Measurements from ENCODE around the gene MEA1. TPM values are rescaled to one million over a fixed set of nuclear protein-coding genes. Genes with fewer than 3 reads are reported as not detected.

MEA1 gene
- total and polyA plus RNA-seq, 12 donors, result 54.6 to 142 (median 76.3) TPM

- H3K9me3 ChIP-seq (replicated peaks in 1 of 3), result no peaks in the 10 kb centered on the region
- intact Hi-C loops (cut with DNase I), result no loop called here
- no peak overlapping the region for H3K27ac ChIP-seq
- no peak for TF ChIP-seq POLR2A (IDR thresholded peaks at IDR 0.05)
- TF ChIP-seq, protein P1, sequence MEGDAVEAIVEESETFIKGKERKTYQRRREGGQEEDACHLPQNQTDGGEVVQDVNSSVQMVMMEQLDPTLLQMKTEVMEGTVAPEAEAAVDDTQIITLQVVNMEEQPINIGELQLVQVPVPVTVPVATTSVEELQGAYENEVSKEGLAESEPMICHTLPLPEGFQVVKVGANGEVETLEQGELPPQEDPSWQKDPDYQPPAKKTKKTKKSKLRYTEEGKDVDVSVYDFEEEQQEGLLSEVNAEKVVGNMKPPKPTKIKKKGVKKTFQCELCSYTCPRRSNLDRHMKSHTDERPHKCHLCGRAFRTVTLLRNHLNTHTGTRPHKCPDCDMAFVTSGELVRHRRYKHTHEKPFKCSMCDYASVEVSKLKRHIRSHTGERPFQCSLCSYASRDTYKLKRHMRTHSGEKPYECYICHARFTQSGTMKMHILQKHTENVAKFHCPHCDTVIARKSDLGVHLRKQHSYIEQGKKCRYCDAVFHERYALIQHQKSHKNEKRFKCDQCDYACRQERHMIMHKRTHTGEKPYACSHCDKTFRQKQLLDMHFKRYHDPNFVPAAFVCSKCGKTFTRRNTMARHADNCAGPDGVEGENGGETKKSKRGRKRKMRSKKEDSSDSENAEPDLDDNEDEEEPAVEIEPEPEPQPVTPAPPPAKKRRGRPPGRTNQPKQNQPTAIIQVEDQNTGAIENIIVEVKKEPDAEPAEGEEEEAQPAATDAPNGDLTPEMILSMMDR (IDR thresholded peaks at IDR 0.05), result no peak
- H3K27me3 ChIP-seq, result no peaks in the 10 kb centered on the region
- peaks cover 4 to 21% of the 10 kb centered on the region in 2 donors for H3K4me1 ChIP-seq (replicated peaks in 1 of 2)
- H3K4me3 ChIP-seq, result no peak overlapping the region
- no peak for DNase-seq
- H3K36me3 ChIP-seq (replicated peaks in 1 of 2), result peaks cover 0 to 62% of the 10 kb centered on the region in 2 donors
- WGBS, 4 donors, result 85 to 96% (median 94%) methylated on average over 5 of the region's 5 CpGs
Measured at GRCh38 chr6:43026365-43026764, 12.6 kb upstream of the MEA1 start.

- peaks cover 0 to 56% of the 10 kb centered on the region in 2 donors for H3K36me3 ChIP-seq (replicated peaks in 1 of 2)
- H3K27ac ChIP-seq, result no peak overlapping the region
- H3K4me3 ChIP-seq, result no peak overlapping the region
- intact Hi-C loops (cut with DNase I), result no loop called here
- 84 to 100% (median 95%) methylated on average over 2 of the region's 2 CpGs for WGBS, 4 donors
- no peaks in the 10 kb centered on the region for H3K9me3 ChIP-seq (replicated peaks in 1 of 3)
- H3K4me1 ChIP-seq (replicated peaks in 1 of 2), result peaks cover 10 to 28% of the 10 kb centered on the region in 2 donors
- DNase-seq, result no peak
- no peak for TF ChIP-seq POLR2A (IDR thresholded peaks at IDR 0.05)
- TF ChIP-seq, protein P1 (IDR thresholded peaks at IDR 0.05), result no peak
- no peaks in the 10 kb centered on the region for H3K27me3 ChIP-seq
Measured at GRCh38 chr6:43024436-43024835, 10.7 kb upstream of the MEA1 start.

DNA sequence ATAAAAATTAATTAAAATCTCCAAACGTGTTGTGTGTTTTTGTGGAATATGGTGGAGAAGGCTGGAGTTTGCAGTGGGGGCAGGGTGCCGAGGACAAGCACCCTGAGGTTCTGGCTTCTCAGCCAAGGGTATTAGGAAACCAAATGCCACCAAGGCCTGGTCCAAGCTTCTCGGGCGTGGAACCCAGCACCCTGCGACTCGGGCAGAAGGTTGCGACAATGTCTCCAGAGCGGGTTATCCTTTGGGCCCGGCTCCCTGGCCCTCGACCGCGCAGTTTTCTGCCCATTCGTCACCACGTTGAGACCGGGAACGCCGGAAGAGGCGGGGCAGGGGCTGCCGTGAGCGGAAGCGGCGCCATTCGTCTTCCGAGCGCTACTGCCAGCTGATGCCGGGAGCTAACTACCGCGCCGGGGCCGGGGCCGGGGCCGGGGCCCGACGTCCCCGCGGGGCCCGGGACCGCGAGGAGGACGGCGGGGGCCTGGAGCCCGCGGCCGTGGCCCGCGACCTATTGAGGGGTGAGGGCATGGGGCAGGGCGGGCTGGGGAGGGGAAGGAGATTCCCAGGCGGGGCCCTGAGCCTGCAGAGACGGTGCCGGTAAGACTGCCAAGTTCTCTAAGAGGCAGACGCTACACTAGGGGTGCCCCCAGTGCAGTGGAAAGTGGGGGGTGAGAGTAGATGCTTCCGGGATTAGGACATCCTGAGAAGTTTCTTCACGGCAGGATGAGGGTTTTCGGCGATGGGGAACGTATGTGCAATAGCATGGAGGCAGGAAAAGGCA lies 7.7 kb upstream of the MEA1 start, which contains the start of gene RRP36:
Gene RRP36 (plus strand): TSS at position 354 of the 778 bp plus-strand sequence. CDS start 32 bp downstream, at position 386.
- Histone ChIP-seq H3K9me3 (replicated peaks in 1 of 3) (no peaks in the 10 kb centered on the region), H3K36me3 (replicated peaks in 1 of 2) (peaks cover 0 to 51% of the 10 kb centered on the region in 2 donors), H3K4me3 (peak within 1 kb of the TSS; percentile 76 to 99 (median 91)), H3K27me3 (no peaks in the 10 kb centered on the region), H3K4me1 (replicated peaks in 1 of 2) (peaks cover 19 to 38% of the 10 kb centered on the region in 2 donors), H3K27ac (peak within 1 kb of the TSS; percentile 77 to 97 (median 84))
- intact Hi-C loops (cut with DNase I), result no loop called here
- 1% methylated on average over 19 to 56 of the region's 56 CpGs for WGBS, 4 donors
- TF ChIP-seq, protein P1 (IDR thresholded peaks at IDR 0.05), result no peak
- TF ChIP-seq POLR2A (IDR thresholded peaks at IDR 0.05), result peak in 1 of 2 donors; percentile 57
- DNase-seq, result peak; percentile 78 to 86 (median 82)

DNA sequence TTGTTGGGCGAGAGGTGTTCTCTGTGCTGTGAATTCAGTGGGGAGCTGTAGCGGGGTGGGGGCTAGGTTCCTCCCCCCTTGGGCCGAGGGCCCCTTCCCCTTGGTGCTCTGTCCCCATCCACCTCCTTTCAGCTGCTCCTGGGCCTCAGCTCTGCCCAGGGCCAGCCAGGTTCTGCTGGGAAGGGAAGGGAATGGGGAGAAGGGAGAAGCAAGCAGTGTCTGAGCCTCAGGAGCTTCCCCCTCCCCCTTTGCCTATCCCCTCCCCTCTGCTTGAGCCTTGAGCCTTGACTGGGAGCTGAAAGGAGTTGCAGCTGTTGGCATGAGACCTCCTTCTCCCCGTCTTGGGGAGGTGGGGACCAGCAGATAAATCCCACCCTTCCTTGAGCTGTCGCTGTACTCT lies 7.1 kb upstream of the MEA1 start:
- Histone ChIP-seq H3K27ac (peak overlapping the region; percentile 77 to 97 (median 84)), H3K4me1 (replicated peaks in 1 of 2) (peaks cover 25 to 45% of the 10 kb centered on the region in 2 donors), H3K27me3 (no peaks in the 10 kb centered on the region), H3K36me3 (replicated peaks in 1 of 2) (peaks cover 0 to 45% of the 10 kb centered on the region in 2 donors), H3K9me3 (replicated peaks in 1 of 3) (no peaks in the 10 kb centered on the region), H3K4me3 (peak overlapping the region in 2 of 4 donors; percentile 76 to 99)
- intact Hi-C loops (cut with DNase I), result no loop called here
- DNase-seq, result peak in 1 of 7 donors; percentile 29
- 32 to 52% (median 48%) methylated on average over 4 to 5 of the region's 5 CpGs for WGBS, 4 donors
- no peak for TF ChIP-seq POLR2A (IDR thresholded peaks at IDR 0.05)
- TF ChIP-seq, protein P1 (IDR thresholded peaks at IDR 0.05), result no peak

Measured in adrenal gland (tissue), 12 donors.